ENCODE results near the gene CCL24. TPM values are rescaled to one million over a fixed set of nuclear protein-coding genes. Genes with fewer than 3 reads are reported as not detected.
"Not testable (repeated sequence)": the region's sequence is repeated elsewhere in the genome, so short reads cannot be mapped to it uniquely, and the experiment has no call there.

CCL24 gene
- total RNA-seq, 2 experiments from 2014 or later, result not detected

DNA sequence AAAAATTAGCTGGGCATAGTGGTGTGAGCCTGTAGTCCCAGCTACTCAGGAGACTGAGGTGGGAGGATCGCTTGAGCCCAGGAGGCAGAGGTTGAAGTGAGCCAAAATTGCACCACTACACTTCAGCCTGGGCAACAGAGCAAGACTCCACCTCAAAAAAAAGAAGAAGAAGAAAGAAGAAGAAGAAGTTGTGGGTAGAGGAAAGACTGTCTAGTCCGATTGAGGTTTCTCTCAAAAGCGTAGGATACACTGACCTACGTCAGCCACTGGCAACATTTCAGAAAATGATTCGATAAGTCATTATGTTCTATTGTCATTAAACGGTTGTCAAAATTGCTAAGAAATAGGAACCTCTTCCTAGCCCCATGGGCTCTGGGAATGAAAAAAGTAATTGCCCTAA, 42.9 kb upstream of the CCL24 start:
- Histone ChIP-seq H3K4me3 (ENCODE audit: low read depth, low read length, poor library complexity, severe bottlenecking) (no peak overlapping the region), H3K9me2 (ENCODE audit: insufficient read depth, low read length) (no peaks in the 10 kb centered on the region), H3K4me2 (ENCODE audit: low read length) (no peak overlapping the region), H3K36me3 (ENCODE audit: insufficient read depth, low read length) (no peaks in the 10 kb centered on the region), H3K79me2 (ENCODE audit: insufficient read depth, low read depth, low read length) (no peaks in the 10 kb centered on the region), H2AFZ (ENCODE audit: low read length) (no peak overlapping the region), H4K20me1 (ENCODE audit: insufficient read depth, low read length) (no peaks in the 10 kb centered on the region), H3K9me3 (ENCODE audit: low read length) (no peaks in the 10 kb centered on the region), H3K27ac (ENCODE audit: low read depth, low read length, poor library complexity, severe bottlenecking) (no peak overlapping the region), H3K4me1 (ENCODE audit: insufficient read depth, low read length, poor library complexity, severe bottlenecking) (no peaks in the 10 kb centered on the region)
- TF ChIP-seq, protein P1, sequence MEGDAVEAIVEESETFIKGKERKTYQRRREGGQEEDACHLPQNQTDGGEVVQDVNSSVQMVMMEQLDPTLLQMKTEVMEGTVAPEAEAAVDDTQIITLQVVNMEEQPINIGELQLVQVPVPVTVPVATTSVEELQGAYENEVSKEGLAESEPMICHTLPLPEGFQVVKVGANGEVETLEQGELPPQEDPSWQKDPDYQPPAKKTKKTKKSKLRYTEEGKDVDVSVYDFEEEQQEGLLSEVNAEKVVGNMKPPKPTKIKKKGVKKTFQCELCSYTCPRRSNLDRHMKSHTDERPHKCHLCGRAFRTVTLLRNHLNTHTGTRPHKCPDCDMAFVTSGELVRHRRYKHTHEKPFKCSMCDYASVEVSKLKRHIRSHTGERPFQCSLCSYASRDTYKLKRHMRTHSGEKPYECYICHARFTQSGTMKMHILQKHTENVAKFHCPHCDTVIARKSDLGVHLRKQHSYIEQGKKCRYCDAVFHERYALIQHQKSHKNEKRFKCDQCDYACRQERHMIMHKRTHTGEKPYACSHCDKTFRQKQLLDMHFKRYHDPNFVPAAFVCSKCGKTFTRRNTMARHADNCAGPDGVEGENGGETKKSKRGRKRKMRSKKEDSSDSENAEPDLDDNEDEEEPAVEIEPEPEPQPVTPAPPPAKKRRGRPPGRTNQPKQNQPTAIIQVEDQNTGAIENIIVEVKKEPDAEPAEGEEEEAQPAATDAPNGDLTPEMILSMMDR (conservative IDR thresholded peaks at IDR 0.05; ENCODE audit: low read length), result no peak
- TF ChIP-seq EZH2phosphoT487 (IDR thresholded peaks at IDR 0.05; ENCODE audit: borderline replicate concordance, low read depth, low read length), result no peak
- CTCF ChIA-PET (ENCODE audit: unreplicated experiment), result no interaction called here
- POLR2A ChIA-PET, result no interaction called here
- no peak for DNase-seq (ENCODE audit: low spot score)
- intact Hi-C loops (cut with micrococcal nuclease; ENCODE audit: unreplicated experiment), result no loop called here
- no TSS peak for BruUV-seq (replicated peaks)

DNA sequence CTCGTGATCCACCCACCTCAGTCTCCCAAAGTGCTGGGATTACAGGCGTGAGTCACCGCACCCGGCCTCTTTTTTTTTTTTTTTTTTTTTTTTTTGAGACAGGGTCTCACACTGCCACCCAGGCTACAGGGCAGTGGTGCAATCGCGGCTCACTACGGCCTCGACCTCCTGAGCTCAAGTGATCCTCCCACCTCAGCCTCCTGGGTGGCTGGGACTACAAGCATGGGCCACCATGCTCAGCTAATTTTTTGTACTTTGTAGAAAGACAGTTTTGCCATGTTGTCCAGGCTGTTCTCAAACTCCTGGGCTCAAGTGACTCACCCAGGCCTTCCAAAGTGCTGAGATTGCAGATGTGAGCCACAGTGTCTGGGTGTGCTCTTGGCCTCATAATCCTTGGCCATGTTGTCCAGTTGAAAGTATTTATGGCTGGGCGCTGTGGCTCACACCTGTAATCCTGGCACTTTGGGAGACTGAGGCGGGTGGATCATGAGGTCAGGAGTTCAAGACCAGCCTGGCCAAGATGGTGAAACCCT, 41.3 kb upstream of the CCL24 start:
- H3K79me2 ChIP-seq (ENCODE audit: insufficient read depth, low read depth, low read length); H3K27ac ChIP-seq (ENCODE audit: low read depth, low read length, poor library complexity, severe bottlenecking); H3K9me3 ChIP-seq (ENCODE audit: low read length); DNase-seq (ENCODE audit: low spot score); intact Hi-C loops (cut with micrococcal nuclease; ENCODE audit: unreplicated experiment); H3K4me2 ChIP-seq (ENCODE audit: low read length); H3K36me3 ChIP-seq (ENCODE audit: insufficient read depth, low read length); H3K4me1 ChIP-seq (ENCODE audit: insufficient read depth, low read length, poor library complexity, severe bottlenecking); BruUV-seq (replicated peaks); H2AFZ ChIP-seq (ENCODE audit: low read length); H3K9me2 ChIP-seq (ENCODE audit: insufficient read depth, low read length); H3K4me3 ChIP-seq (ENCODE audit: low read depth, low read length, poor library complexity, severe bottlenecking); H4K20me1 ChIP-seq (ENCODE audit: insufficient read depth, low read length); CTCF ChIA-PET (ENCODE audit: unreplicated experiment): not testable (repeated sequence)
- POLR2A ChIA-PET, result interaction anchor here (0.6 kb wide), 1 partner anchor 34 kb away, joined by 3 read pairs; no protein-coding TSS in a partner anchor

DNA sequence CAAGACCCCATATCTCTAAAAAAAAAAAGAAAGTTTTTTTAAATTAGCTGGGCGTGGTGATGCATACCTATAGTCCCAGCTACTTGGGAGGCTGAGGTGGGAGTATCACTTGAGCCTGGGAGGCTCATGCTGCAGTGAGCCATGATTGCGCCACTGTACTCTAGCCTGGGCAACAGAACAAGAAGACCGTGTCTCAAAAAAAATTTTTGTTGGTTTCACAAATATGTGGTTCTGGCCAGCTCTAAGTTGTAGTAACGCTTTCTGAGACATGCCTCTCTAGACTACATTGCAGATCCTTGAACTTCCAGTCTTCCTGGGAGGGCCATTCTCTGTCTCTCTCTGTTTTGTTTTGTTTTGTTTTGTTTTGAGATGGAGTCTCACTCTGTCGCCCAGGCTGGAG, 40.6 kb upstream of the CCL24 start:
- H3K79me2 ChIP-seq (ENCODE audit: insufficient read depth, low read depth, low read length), result no peaks in the 10 kb centered on the region
- no peaks in the 10 kb centered on the region for H3K9me2 ChIP-seq (ENCODE audit: insufficient read depth, low read length)
- no peaks in the 10 kb centered on the region for H4K20me1 ChIP-seq (ENCODE audit: insufficient read depth, low read length)
- POLR2A ChIA-PET, result no interaction called here
- no TSS peak for BruUV-seq (replicated peaks)
- H3K4me3 ChIP-seq (ENCODE audit: low read depth, low read length, poor library complexity, severe bottlenecking), result no peak overlapping the region
- H3K27ac ChIP-seq (ENCODE audit: low read depth, low read length, poor library complexity, severe bottlenecking), result no peak overlapping the region
- no peak overlapping the region for H3K4me2 ChIP-seq (ENCODE audit: low read length)
- H2AFZ ChIP-seq (ENCODE audit: low read length), result no peak overlapping the region
- no peak for DNase-seq (ENCODE audit: low spot score)
- H3K4me1 ChIP-seq (ENCODE audit: insufficient read depth, low read length, poor library complexity, severe bottlenecking), result no peaks in the 10 kb centered on the region
- no peaks in the 10 kb centered on the region for H3K36me3 ChIP-seq (ENCODE audit: insufficient read depth, low read length)
- intact Hi-C loops (cut with micrococcal nuclease; ENCODE audit: unreplicated experiment), result no loop called here
- no peak for TF ChIP-seq EZH2phosphoT487 (IDR thresholded peaks at IDR 0.05; ENCODE audit: borderline replicate concordance, low read depth, low read length)
- TF ChIP-seq, protein P1 (conservative IDR thresholded peaks at IDR 0.05; ENCODE audit: low read length), result no peak
- no peaks in the 10 kb centered on the region for H3K9me3 ChIP-seq (ENCODE audit: low read length)
- CTCF ChIA-PET (ENCODE audit: unreplicated experiment), result no interaction called here
